ENCODE results near the gene ITGBL1.

ITGBL1 gene, protein sequence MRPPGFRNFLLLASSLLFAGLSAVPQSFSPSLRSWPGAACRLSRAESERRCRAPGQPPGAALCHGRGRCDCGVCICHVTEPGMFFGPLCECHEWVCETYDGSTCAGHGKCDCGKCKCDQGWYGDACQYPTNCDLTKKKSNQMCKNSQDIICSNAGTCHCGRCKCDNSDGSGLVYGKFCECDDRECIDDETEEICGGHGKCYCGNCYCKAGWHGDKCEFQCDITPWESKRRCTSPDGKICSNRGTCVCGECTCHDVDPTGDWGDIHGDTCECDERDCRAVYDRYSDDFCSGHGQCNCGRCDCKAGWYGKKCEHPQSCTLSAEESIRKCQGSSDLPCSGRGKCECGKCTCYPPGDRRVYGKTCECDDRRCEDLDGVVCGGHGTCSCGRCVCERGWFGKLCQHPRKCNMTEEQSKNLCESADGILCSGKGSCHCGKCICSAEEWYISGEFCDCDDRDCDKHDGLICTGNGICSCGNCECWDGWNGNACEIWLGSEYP

DNA sequence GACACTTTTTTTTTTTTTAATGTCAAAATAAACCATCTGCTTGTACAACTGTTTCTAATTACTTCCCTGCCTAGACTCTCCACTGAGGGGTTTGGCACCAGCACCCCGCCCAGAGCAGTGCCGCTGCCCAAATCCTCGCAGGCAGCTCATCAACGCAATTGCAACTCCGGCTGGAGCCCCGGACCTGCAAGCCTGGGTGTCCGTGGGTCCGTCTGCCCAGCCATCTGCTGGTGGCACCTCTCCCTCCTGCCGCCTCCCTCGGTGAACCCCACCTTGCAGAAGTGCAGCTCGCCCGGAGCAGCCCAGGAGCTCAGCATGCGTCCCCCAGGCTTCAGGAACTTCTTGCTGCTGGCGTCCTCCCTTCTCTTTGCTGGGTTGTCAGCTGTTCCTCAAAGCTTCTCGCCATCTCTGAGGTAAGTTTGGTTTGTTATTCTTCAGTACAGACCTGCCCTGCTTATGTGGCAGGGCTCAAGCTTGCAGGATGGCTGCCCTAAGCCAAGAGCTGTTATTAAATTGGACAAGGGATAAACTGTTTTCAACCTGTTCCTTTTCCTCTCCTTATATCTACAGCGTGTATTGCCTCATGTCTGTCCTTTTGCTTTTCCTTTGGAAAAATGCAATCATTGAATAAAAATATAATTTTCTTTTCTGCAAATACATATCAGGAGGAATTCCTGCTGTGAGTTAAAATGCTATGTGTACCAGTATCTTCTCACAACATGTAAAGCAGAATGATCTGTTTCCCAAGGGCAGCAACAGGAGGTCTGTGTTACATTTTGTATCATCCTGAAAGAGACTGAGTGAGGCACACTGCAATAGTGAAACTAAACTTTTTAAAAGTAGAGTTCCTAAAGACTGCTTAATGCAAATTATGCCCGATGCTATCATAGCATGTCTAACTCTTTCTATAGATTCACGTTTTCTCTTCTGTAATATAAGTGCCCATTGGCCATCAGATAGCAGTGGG lies at the start of gene ITGBL1:
Gene ITGBL1 (plus strand): TSS at position 157 of the 967 bp plus-strand sequence. CDS start 159 bp downstream, at position 316.
- DNase-seq (ENCODE audit: low spot score): peak; percentile 81

DNA sequence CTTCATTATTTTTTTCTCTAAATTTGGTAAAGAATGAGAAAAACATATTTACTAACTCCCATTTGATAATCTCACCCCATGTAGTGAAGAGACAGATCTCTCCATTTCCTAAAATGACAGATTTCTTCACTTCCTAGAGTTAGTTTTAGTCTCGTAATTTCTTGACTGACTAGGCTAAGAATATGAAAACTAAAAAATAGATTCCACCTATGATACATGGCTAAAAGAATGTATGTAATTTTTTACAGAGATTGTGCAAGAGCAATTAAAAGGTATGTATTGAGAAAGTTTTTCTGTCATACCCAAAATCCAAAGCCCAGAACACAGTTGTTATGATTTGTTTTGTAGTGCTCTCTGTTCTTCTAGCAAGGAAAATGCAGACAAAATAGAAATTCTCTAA lies 45.7 kb upstream of the ITGBL1 start:
- no peak for DNase-seq (ENCODE audit: low spot score)

DNA sequence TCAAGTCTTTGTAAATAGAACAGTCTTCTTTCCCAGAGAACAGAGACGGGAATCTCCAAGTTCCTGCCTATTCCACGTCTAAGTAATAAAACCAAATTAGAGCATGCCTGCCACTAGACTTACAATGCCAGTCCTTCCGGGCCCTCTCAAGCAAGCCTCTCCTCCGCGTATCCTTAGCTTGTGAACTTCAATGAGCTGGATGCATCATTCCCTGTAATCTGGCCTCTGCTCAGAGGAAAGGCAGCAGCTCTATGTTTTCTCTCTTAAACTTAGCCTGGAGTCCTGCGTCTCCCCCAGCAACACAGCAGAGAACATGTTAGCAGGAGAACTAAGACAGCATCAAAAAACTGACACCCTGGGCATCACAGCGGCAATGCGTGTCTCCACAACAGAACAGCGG lies 44.3 kb upstream of the ITGBL1 start:
- DNase-seq (ENCODE audit: low spot score): no peak

DNA sequence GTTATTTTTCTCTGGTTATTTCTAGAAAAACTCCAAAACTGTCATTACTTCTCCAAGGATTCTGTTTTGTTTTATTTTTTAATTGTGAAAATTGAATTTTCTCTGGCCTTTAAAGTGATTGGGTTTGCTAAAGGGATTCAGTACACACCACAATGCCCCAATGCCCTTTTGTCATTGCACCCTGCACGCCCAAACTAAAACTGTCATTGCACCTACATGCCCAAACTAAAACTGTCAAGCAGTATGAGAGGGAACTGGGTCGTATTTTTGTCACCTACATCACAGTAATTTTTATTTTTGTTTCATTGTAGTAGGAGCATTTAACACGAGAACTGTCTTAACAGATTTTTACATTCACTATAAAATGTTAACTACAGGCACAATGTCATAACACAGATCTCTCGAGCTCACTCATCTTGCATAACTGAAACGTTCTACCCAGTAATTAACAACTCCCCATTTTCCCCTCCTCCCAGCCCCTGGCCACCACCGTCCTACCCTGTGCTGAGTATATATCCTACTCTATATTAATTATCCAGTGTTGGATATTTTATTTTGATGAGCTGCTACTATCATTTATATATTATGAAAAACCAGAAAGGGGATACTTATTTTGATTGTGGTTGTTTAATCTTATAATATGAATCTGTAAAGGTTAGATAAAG lies 43.4 kb upstream of the ITGBL1 start:
- DNase-seq (ENCODE audit: low spot score): no peak

DNA sequence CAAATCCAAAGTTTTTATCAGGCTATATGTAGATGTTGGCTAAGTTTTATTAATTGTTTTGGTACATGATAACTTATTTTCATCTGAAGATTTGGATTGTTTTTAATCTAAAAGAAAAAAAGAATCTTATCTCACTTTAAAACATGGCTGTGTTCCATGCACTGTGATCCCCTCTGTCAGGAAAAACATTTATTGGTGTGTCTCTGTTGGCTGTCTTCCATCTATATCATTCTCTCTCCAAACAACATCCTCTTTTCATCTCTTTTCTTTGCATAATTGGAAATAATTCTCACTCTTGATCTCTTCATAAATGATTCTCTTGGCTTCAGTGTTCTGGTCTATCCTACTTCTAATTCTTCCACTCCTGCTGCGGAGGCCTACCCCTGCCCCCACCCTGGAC lies 40.4 kb upstream of the ITGBL1 start:
- no peak for DNase-seq (ENCODE audit: low spot score)

DNA sequence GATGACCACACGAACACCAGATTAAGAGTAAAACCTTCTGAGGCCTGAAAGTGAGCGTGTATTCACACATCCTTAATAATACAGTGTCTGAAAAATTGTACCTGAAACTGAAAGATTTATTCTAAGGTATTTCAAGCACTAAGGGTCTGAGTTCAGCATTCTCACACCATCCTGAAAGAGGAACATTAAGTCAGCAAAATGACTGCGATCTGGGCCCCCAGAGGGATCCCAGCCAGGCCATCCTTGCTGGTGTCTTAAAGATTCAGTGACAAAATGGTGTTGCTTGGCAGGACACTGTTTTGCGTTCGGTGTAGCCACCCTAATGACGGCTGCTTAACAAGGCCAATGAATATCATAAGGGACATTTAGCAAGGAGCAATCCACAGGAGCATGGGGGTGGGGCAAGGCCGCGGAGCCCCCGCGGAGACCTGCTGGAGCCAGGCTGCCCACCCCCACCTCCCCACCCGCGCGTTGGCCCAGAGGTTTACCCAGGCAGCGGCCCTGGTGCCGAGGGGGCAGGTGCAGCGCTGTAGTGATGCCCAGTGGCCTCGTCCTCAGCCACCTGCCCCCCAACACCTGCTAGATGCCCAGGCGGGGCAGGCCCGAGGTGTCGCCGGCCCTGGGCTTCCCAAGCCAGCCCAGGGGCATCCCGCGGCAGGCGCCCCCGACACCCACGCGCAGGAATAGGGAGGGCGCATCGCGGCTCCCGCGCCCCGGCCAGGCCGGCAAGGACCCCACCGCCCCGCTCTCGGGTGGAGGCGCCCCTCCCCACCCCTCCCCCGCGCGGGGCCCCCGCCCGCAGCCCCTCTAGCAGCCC lies 36.9 kb upstream of the ITGBL1 start:
- DNase-seq (ENCODE audit: low spot score): peak; percentile 50

DNA sequence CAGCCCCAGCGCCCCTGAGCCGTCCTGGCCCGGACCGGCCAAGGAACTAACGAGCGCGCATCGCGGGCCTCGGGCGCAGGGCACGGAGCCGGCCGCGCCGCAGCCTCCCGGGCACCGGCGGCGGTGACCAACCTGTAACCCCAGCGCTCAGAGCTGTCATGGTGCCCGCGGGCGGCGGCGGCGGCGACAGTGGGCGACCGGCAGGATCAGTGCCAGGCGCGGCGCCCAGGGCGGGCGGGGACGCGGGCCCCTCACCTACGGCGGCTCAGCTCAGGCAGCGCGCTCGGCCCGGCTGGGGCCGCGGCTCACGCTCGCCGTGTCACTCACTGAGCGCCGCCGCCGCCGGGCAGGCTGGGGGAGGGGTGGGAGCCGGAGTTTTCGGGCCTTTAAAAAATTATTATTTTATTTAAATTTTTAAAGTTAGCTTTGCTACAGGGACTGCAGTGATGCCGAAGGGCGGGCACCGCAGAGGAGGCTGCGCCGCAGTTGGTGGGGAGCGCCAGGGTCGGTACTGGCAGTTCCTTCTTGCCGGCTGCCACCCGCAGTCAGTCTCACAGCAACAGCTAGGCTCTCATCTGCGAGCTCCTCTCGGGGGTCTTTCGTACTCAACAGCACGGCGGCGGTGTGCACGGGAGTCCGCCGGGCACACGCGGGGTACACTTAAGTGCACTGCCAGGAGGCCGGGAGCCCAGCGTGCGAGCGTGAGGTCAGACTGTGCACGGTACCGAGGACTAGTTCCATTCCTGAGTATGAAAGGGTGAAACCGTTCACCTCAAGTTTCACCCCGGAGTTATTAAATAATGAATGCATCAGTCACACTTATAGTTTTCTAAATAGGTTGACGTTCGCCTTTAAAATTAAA lies 36.1 kb upstream of the ITGBL1 start, which contains the start of gene NALCN:
Gene NALCN (minus strand): TSS at position 328 of the 862 bp plus-strand sequence. CDS start 17,382 bp downstream, outside the sequence.
- peak; percentile 41 for DNase-seq (ENCODE audit: low spot score)

DNA sequence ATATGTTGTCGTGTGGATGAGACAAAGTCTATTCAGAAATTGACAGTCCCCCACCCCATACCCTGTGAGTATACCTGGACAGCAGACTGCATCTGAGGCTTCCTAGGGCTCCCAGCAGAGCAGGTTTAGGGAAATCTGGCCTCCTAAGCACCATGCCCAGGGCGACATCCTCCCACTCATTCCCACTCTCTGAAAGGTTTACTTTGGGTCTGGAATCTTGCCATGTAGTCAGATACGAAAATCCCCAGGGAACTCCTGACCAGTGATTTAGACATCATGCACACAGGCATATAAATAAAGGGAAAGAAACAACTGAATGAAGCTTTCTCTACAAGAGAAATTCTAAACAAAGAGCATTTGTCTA lies 35.5 kb upstream of the ITGBL1 start:
- DNase-seq (ENCODE audit: low spot score): peak; percentile 56

DNA sequence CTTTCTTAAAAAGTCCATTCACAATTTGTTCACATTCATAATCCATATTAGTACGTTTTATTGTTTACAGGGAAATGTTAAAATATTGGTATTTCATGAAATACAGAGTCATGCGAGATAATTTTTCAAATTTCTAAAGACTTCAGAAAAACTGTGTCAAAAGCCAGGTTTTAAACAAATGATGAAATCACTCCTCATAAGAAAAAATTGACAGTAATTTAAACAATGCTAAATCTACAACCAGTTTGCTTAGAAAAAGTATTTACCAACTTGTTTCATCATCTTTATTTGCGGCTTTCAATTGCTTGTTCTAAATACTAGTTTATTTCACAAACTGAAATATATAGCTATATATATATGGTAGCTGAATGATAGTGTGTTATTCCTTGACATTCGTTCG lies 35.0 kb upstream of the ITGBL1 start:
- DNase-seq (ENCODE audit: low spot score): no peak

DNA sequence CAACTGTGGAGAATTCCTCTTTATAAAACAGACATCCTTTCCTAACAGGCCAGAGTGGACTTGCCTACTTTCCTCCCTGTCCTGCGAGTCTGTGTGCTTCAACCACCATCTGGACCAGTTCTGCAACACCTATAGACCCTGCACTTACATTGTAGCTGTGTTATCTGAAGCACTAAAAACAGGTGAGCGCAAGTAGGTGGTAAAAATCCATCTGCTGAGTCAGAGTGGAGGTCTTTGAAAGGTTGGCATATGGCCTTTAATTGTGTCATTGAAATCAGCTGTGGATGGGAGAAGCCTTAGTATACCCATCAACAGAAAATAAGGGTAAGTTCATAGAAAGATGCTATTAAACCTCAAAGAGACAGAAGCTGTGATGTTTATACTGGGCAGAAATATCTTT lies 28.6 kb upstream of the ITGBL1 start:
- no peak for DNase-seq (ENCODE audit: low spot score)

DNA sequence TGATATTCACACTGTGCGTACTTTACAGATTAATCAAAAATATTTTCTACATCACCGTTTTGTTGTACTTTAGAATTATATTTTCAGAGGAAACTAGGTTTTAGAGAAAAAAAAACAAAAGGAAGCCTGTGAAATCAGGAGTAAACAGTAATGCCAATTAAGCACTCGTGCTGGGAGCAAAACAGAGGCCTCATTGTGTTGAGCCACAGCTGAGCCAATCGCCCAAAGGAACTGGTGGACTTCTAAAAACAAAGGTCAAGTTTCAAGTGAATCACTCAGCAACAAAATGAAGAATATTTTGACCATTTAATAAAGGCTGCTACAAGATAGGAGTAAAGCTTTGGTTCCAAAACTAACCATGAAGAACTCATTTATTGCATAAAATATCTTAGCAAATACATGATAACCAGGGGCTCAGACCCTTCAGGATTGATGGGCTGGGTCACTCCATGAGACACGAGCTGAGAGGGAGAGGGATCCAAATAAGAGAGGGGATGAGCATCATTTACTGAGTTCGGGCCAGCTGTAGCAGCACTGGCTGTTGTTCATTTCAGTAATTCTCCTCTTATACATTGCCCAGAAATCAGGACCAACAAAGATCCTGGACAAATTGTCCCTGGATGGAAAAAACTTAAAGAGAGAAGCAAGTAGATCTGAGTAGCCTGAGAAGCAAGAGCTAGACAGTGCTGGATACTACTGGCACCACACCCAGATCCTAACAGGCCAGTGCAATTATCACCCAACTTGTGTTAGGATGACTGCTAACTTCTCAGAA lies 27.9 kb upstream of the ITGBL1 start:
- DNase-seq (ENCODE audit: low spot score): no peak

DNA sequence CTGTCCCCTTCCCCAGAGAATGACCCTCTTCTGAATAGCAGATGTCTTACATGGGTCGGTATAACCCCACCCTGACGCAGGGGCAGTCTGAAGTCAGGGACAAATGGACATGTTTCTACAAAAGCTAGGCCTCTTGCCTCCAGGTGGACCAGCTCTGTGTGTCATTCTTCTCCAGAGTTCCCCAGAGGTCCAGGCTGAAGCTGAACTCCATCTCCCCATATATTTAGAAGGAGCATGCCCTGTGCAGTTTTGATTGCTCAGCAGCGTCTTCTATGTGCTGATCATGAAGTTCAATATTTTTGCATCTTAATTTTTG lies 27.4 kb upstream of the ITGBL1 start:
- DNase-seq (ENCODE audit: low spot score): no peak

DNA sequence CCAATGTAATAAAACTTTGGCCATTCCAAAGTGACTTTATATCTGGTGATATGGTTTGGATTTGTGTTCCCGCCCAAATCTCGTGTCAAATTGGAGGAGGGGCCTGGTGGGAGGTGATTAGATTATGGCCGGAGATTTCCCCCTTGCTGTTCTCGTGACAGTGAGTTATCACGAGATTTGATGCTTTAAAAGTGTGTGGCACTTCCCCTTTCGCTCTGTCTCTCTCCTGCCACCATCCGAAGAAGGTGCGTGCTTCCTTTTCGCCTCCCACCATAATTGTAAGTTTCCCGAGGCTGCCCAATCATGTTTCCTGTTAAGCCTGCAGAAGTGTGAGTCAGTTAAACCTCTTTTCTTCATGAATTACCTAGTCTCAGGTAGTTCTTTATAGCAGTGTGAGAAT lies 26.9 kb upstream of the ITGBL1 start:
- no peak for DNase-seq (ENCODE audit: low spot score)

DNA sequence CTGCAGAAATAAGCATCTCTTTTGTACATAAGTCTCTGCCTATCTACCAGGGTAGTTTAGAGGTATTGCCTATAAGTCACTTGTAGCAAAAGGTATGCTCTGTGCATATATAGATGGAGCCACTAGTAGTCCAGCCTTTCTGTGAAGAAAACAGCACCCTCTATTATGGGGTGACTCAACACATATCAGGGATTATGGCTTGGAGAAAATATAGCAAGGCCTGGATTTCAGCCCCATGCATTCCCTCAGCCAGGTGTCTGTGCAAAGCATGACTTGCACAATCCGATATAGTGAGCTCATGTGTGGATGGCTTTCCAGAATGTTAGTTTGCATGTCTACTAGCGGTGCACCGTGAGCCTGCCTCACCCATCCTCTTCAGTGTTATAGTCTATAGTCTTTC lies 22.7 kb upstream of the ITGBL1 start:
- DNase-seq (ENCODE audit: low spot score): no peak

DNA sequence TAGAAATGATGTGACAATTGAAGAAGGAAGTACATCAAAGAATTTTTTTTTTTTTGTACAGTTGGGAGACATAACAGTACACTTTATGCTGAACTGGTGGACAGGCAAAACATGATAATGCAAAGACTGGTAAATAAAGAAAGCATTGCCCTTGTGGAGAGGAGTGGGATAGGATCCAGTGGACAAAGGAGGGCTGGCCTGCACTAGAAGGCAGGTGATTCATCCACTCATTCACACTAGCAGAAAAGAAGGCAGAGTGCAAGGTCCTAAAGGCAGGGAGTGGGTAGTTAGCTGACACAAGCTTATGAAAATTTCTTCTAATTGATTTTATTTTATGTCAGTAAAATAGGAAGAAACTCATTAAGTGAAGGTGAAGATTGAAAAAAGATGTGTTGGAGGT lies 18.6 kb upstream of the ITGBL1 start:
- DNase-seq (ENCODE audit: low spot score): no peak

DNA sequence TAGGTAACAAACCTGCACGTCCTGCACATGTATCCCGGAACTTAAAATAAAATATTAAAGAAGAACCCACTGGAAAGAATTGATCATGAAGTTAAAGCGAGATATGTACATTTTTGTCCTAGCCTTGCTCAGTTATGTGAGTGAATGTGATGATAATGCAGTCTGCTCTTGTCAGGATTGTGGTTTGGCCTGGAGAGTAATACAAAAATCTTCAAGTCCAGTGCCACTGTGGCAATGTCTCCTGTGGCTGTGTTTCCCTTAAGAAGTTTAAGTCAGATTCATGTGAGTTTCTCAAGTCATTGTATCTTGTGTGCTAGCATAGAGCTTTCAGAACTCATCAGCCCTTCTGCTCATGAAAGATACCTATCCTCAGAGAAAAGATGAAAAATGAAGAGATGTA lies 18.0 kb upstream of the ITGBL1 start:
- no peak for DNase-seq (ENCODE audit: low spot score)

DNA sequence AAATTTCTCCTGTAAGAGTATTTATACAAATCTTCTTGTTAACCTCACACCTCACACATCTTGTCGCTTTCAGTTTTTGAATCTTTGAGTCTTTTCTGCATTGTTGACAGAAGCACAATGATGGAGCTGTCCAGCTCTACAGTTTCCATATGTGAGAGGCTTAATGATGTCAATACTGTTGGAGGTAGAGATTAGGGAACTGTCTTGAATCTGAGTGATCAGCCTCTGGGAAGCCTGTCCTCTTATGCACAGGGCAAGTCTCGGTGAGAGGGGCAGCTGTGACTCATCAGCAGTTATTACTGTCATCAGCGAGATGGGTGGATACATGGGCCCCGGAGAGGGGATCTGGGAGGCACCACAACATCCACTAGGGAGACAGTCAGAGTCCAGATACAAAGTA lies 4.6 kb upstream of the ITGBL1 start:
- no peak for DNase-seq (ENCODE audit: low spot score)

DNA sequence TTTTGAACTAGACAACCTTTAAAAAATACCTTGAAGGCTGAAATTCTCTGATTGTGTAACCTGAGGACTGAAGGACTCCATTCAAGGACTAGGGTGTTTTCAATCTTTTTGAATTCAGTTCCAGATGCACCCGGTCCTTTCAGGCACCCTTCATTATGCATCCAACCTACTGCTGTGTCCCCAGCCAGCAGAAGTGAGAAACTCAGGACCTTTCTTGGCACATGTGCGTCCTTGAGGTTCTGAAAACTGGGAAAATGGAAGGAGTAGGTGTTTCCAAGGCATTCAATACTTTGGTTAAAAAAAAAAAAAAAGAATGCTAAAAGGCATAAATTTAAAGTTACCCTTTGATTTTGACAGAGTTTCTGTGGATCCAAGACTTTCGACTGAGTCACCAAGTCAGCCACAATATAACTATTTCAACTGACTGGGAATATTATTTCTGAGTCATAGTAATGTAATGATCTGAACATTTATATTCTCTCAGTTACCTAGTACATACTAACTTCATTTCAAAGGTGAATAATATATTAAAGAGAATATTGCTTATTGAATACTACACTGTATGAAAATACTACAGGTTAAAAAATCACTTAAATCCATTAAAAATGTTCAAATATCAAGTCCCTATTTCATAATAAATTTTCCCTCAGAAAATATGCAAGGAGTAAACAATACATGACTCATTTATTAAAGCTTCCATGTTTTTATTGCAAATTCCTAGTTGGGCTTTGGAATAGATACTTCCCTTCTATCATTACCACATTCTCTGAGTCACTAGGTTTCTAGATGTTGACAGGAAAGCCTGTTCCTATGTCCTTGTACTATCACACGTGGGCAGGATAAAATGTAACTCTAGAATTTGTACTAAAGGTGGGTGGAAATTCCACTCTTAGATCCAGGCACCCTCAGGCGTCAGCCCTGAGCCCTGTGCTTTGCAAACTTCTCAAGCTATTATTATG lies 2.4 kb upstream of the ITGBL1 start:
- DNase-seq (ENCODE audit: low spot score): no peak

DNA sequence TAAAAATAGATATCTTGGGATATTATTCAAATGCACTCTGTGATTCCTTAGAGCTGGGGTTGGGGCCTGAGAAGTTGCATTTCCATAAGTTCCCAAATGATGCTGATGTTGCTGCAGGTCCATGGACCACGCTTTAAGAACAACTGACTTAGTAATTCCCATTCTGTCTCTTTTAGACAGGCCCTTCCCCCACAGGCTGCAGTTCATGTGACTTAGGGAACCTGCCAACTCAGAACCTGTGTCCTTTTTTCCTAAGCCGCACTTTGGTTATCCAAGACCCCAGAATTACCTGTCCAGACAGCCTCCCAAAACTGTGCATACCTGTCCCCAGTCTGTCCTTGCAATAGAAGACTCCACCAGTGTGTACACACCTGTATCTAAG lies 1.7 kb upstream of the ITGBL1 start:
- no peak for DNase-seq (ENCODE audit: low spot score)

Measured in cerebellar cortex (tissue), 1 donor.